Midbrain (tissue), 1 donor: Measurements from ENCODE around the gene IPO8.
"Not testable (repeated sequence)": the region's sequence is repeated elsewhere in the genome, so short reads cannot be mapped to it uniquely, and the experiment has no call there.

Source experiments
- DNase-seq: peaks from one replicate; lab custom pipeline; 2025; lab: John Stamatoyannopoulos, UW

The IPO8 gene

DNA sequence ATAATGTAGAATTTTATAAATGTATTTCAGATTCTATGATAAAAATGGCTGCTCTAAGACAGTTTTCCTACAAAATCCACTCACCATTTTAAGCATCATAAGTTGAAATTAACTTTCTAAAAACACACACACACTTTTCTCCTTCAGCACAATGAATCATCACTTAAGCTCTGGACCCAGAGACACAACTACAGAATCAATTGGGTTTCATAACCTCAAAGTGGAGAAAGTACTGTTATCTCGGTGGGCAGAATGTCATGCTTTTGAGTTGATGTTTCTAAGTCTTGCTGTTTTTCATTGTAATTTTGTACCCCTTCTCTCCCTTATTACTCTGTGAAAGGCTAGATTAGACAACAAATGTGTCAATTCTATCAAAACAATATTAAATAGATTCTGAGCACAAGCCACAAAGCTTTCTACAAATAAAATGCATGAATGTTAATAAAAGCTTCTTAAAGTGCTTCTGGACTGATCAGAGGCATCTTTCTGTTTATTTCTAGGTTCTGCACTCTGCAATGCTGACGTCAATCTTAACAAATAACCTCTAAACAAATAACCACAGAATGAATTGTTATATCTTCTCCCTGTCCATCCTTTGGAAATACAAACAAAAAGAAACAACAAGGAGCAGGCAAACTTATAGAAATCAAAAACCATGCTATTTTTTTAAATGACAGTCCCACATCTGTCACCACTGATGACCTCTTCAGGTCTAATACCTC lies 8.2 kb downstream of the IPO8 start:
- no peak for DNase-seq

GRCh38 chr12:30679241-30679640 lies 16.4 kb downstream of the IPO8 start:
- no peak for DNase-seq

GRCh38 chr12:30678221-30678620 lies 17.4 kb downstream of the IPO8 start:
- no peak for DNase-seq

DNA sequence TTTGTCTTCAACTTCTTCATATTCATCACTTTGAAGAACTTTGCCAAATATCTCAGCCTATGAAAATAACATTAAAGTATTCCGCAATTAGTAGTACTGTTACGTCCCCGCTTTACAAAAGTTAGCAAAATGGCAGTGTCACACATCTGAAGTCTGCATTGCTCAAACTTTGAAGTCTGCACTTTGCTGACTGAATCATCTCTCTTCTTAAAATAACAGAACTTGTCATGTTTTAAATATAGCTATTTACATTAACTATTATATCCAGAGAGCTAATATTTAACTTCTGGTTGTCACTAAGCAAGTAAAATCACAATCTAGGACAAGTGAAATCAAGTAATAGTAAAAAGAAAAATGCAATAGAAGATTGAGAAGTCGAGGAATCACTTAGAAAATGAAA lies 34.5 kb downstream of the IPO8 start:
- no peak for DNase-seq

- DNase-seq, result no peak
These were observed 43.5 kb downstream of the IPO8 start for GRCh38 chr12:30652034-30652696.

- DNase-seq, result no peak
These were observed 48.8 kb downstream of the IPO8 start for GRCh38 chr12:30646821-30647220.

DNA sequence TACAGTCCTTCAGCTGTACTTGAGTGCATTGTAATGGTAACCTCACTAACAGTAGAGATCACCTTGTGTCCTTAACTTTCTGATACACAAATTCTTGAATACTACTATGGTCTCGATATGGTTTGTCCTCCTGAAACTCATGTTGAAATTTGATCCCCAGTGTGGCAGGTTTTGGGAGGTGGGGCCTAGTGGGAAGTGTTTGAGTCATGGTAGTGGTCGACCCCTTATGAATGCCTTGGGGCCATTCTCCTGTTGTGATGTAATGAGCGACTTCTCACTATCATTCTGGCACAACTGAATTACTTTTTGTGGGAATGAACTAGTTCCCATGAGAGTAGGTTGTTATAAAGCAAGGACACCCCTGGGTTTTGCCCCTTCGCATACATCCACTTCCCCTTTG lies 52.3 kb downstream of the IPO8 start:
- DNase-seq, result no peak

GRCh38 chr12:30640392-30640791 lies 55.3 kb downstream of the IPO8 start:
- DNase-seq, result no peak

- no peak for DNase-seq
These were observed 60.3 kb downstream of the IPO8 start for GRCh38 chr12:30635385-30635784.

DNA sequence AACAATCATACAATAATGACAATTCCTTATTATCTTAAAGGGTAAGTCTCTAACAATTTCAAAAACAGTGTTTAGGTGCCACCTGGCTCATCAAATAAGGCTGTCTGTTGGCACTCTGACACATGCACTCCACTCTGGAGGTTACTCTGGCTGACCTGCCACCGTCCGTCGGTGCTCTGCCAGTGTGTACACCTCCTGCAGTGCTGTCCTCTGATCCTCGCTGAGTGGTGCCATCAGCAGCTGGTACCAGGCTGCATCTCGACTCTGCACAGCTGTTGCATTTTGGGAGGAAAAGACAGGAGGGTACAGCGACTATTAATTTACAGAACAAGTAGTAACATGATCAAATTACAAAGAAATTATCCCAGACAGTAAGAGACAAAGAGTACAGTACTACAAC lies 63.9 kb downstream of the IPO8 start:
- DNase-seq, result no peak

DNA sequence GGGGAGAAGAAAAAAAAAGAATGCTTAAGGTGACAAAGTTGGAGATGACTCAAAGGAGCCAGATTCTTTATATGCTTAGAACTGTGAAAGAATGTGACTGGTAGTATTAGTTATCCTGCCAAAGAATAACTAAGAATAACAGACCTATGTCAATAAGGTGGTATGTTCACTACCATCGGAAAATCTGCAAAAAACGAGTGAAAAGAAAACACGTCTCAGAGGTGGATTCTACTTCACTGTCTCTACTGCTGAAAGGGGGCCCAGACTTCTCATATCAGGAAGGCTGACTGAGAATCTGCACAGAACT lies 64.7 kb downstream of the IPO8 start:
- DNase-seq, result no peak

DNA sequence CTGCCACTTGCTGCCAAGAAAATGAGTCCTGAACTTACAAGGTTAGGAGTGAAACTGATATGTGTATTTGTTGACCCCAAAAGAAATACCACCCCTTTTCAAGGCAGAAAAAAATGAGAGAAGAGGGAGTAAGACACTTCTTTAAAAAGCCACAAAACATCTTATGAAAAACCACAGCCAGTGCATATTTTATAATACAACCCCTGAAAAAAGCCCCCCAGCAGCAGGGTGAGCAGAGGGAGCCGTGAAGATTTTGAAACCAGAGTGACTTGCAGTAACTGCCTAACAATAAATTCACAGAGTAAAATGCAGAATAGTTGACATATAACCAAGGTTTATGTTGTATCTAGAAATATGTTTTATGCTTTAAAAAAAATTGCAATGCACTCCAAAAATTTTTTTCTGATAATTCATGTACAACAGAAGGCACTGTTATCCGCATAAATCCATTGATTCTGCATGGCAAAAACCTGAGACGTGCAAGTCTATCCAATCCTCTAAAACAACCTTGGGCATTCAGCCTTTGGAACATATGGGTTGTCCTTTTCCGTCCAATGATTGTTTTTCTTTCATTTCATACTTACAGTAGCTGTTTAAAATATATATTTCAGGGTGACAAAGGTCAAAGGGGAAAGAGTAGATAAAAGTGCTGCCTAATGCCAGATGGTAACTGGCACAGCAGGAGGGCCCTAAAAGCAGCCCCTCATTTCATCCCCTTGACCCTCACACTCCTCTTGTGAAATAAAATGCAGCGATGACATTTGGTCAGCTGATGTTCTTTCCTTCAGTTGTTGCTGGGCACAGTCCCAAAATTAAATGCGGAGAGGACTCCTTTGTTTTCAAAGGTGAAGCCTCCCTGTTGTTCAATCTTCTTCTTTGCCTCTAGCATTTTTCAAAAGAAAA lies 65.3 kb downstream of the IPO8 start:
- DNase-seq, result no peak

GRCh38 chr12:30626847-30627246 lies 68.8 kb downstream of the IPO8 start:
- no peak for DNase-seq

DNA sequence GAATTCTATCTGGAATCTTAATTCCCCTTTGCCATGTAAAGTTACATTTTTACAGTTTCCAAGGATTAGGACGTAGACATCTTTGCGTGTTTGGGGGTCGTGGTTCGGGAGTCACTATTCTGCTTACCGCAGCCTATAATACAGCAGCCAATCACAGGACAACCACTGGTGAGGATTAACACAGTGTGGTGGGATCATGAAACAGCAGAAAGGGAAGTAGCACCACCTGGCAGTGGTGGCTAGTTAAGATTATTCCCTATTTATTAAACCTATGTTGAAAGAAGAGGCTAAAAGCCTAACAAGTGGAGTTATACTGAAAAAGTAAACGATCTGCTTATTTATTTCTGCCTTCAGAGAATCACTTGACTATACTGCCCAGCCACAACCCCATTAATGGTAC lies 71.7 kb downstream of the IPO8 start:
- DNase-seq, result no peak

DNA sequence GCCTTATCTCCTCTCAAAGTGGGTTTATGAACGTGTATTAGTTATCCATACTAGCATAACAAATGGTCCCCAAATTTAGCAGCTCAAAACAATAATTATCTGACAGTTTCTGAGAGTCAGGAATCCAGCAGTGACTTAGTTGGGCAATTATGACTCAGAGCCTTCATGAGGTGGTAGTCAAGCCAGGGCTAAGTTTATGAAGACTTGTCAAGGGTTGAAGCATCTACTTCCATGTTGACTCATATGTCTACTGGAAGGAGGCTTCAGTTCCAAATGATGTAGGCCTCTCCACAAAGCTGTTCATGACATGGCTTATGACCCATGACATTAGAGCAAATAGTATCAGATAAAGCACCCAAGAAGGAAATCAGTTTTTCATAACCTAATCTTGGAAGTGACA lies 73.2 kb downstream of the IPO8 start:
- DNase-seq, result no peak

DNA sequence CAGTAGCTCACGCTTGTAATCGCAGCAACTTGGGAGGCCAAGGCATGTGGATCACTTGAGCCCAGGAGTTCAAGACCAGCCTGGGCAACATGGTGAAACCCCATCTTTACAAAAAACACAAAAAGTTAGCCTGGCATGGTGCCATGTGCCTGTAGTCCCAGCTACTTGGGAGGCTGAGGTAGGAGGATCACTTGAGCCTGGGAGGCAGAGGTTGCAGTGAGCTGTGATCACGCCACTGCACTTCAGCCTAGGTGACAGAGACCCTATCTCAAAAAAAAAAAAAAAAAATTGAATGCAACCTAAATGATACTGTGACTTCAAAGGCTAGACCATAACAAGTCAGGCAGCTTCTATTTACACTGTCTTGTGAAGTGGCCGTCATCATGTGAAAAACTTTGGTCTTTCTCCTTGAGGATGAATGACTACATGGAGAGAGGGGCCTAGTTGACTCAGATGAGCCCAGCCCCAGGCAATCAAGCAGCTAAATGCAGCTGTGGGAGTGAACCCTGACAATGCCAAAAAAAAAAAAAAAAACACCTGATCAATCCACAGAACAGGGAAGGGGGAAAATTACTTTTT lies 73.9 kb downstream of the IPO8 start:
- DNase-seq, result not testable (repeated sequence)

GRCh38 chr12:30617346-30618016 lies 78.2 kb downstream of the IPO8 start:
- DNase-seq, result no peak

GRCh38 chr12:30614031-30614430 lies 81.6 kb downstream of the IPO8 start:
- DNase-seq, result no peak

- DNase-seq, result no peak
These were observed 82.4 kb downstream of the IPO8 start for GRCh38 chr12:30613119-30613830.

DNA sequence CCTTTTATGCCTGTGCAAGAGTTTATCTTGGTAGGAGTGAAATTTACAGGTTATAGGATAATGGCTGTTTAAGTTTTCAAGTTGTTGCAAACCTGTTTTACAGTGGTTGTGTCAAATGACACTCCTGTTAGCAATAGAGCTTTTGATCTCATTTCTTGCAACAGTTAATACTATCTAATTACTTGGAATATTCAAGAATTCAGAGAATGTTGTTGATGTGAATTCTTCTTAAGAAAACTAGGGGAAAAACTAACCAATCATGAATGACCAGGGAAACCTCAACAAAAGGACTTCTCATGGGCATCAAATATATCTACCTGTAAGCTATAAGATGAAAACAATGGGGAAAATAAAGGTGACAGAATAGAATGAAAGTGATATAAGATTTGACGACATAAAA lies 85.0 kb downstream of the IPO8 start:
- no peak for DNase-seq

- not testable (repeated sequence) for DNase-seq
These were observed 85.8 kb downstream of the IPO8 start for GRCh38 chr12:30609819-30610218.
